Activated CD8-positive, alpha-beta T cell treated with anti-CD3 and anti-CD28 coated beads for 36 hours (primary cell): Measurements from ENCODE around the gene SPARCL1. TPM values are rescaled to one million over a fixed set of nuclear protein-coding genes. Genes with fewer than 3 reads are reported as not detected.
A peak's percentile ranks its signal among the peaks of the same experiment; 100 is the strongest.

Experiments
- ATAC-seq: fragments of 200-7000 bp; cut with Tn5 transposase; one replicate; pipeline ENCODE4 v1.10.0; 2021; ENCODE audit warnings: mild to moderate bottlenecking, moderate library complexity
- CTCF ChIA-PET: fragments of 350-600 bp; sonication (Branson Sonifier 250); formaldehyde crosslinking; loops from one replicate; lab custom pipeline; 2021; ENCODE audit warnings: antibody characterized with exemption; lab: Charles Lee
- POLR2A ChIA-PET: fragments of 350-600 bp; sonication (Branson Sonifier 250); formaldehyde crosslinking; loops from one replicate; lab custom pipeline; 2021; ENCODE audit warnings: antibody characterized with exemption; lab: Charles Lee
- DNase-seq: peaks from one replicate; pipeline ENCODE4 v3.0.0-alpha.2; 2020
- H3K27ac Mint-ChIP-seq: one replicate; pipeline ENCODE4 v1.8.0; 2021; ENCODE audit warnings: mild to moderate bottlenecking, mixed read lengths
- H3K27me3 Mint-ChIP-seq: one replicate; pipeline ENCODE4 v1.8.0; 2021; ENCODE audit warnings: mixed read lengths
- H3K36me3 Mint-ChIP-seq: one replicate; pipeline ENCODE4 v1.8.0; 2021; ENCODE audit warnings: low read depth, mixed read lengths
- H3K4me1 Mint-ChIP-seq: one replicate; pipeline ENCODE4 v1.8.0; 2021; ENCODE audit warnings: low read depth, mixed read lengths
- H3K4me3 Mint-ChIP-seq: one replicate; pipeline ENCODE4 v1.8.0; 2021; ENCODE audit warnings: mild to moderate bottlenecking, moderate library complexity, mixed read lengths
- H3K9me3 Mint-ChIP-seq: one replicate; pipeline ENCODE4 v1.8.0; 2021; ENCODE audit warnings: mixed read lengths
- intact Hi-C: fragments of 100-400 bp; cut with micrococcal nuclease; formaldehyde crosslinking; loops from one replicate; pipeline ENCODE4 v1.10.0; 2022
- total RNA-seq, 2 experiments: library from RNA; stranded (reverse); gene quantifications; one replicate each; pipeline ENCODE4 v1.2.3, GENCODE V29; 2021
- TF ChIP-seq, protein P1 (sequence below): fragments of 200-600 bp; IDR thresholded peaks from one replicate; pipeline ENCODE4 v1.8.0; 2022; ENCODE audit warnings: antibody characterized with exemption, mild to moderate bottlenecking

Gene SPARCL1
- total RNA-seq, 2 experiments from 2014 or later = not detected

GRCh38 chr4:87444741-87445140 is 84.4 kb downstream of the SPARCL1 start:
- DNase-seq (no peak), ATAC-seq (no peak)
- Mint-ChIP-seq H3K9me3 (no peaks in the 10 kb centered on the region), H3K4me3 (no peak overlapping the region), H3K36me3 (peaks cover 25% of the 10 kb centered on the region), H3K4me1 (peaks cover 3% of the 10 kb centered on the region), H3K27me3 (no peaks in the 10 kb centered on the region), H3K27ac (peak overlapping the region; percentile 38)
- TF ChIP-seq, protein P1, sequence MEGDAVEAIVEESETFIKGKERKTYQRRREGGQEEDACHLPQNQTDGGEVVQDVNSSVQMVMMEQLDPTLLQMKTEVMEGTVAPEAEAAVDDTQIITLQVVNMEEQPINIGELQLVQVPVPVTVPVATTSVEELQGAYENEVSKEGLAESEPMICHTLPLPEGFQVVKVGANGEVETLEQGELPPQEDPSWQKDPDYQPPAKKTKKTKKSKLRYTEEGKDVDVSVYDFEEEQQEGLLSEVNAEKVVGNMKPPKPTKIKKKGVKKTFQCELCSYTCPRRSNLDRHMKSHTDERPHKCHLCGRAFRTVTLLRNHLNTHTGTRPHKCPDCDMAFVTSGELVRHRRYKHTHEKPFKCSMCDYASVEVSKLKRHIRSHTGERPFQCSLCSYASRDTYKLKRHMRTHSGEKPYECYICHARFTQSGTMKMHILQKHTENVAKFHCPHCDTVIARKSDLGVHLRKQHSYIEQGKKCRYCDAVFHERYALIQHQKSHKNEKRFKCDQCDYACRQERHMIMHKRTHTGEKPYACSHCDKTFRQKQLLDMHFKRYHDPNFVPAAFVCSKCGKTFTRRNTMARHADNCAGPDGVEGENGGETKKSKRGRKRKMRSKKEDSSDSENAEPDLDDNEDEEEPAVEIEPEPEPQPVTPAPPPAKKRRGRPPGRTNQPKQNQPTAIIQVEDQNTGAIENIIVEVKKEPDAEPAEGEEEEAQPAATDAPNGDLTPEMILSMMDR = no peak
- ChIA-PET POLR2A (no interaction called here), CTCF (interaction anchor here (1.4 kb wide), 1 partner anchor 22 kb away, joined by 4 read pairs; no protein-coding TSS in a partner anchor)
- intact Hi-C loops = no loop called here

GRCh38 chr4:87442889-87443288 is 86.3 kb downstream of the SPARCL1 start:
- no peak for DNase-seq
- H3K9me3 Mint-ChIP-seq = no peaks in the 10 kb centered on the region
- H3K27me3 Mint-ChIP-seq = no peaks in the 10 kb centered on the region
- peaks cover 31% of the 10 kb centered on the region for H3K36me3 Mint-ChIP-seq
- ChIA-PET CTCF (interaction anchor here (0.9 kb wide), 1 partner anchor 69 kb away, joined by 3 read pairs; no protein-coding TSS in a partner anchor), POLR2A (no interaction called here)
- H3K4me3 Mint-ChIP-seq = no peak overlapping the region
- TF ChIP-seq, protein P1 = no peak
- peaks cover 3% of the 10 kb centered on the region for H3K4me1 Mint-ChIP-seq
- intact Hi-C loops = no loop called here
- H3K27ac Mint-ChIP-seq = no peak overlapping the region
- no peak for ATAC-seq

DNA sequence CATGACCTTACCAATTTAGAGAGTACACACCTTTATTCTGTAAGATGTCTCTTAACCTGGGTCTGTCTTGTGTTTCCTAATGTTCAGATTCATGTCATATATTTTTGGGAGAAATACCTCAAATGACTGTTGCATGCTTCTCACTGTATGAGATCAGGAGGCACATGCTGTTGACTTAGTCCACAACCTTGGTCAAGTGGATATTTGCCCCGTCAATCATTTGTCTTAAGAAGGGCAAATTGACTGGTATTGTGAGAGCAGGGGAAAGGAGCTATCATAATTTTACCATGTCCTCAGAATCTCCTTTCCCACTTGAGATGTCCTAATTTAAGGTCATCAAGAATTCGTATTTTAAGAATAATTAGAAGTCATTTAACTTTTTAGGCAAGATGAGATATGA is 95.8 kb downstream of the SPARCL1 start:
- H3K4me1 Mint-ChIP-seq = peaks cover 23% of the 10 kb centered on the region
- CTCF ChIA-PET = no interaction called here
- peaks cover 12% of the 10 kb centered on the region for H3K36me3 Mint-ChIP-seq
- no peaks in the 10 kb centered on the region for H3K27me3 Mint-ChIP-seq
- no peak for ATAC-seq
- H3K9me3 Mint-ChIP-seq = no peaks in the 10 kb centered on the region
- DNase-seq = no peak
- POLR2A ChIA-PET = no interaction called here
- no peak overlapping the region for H3K27ac Mint-ChIP-seq
- no peak overlapping the region for H3K4me3 Mint-ChIP-seq
- TF ChIP-seq, protein P1 = no peak
- intact Hi-C loops = no loop called here

DNA sequence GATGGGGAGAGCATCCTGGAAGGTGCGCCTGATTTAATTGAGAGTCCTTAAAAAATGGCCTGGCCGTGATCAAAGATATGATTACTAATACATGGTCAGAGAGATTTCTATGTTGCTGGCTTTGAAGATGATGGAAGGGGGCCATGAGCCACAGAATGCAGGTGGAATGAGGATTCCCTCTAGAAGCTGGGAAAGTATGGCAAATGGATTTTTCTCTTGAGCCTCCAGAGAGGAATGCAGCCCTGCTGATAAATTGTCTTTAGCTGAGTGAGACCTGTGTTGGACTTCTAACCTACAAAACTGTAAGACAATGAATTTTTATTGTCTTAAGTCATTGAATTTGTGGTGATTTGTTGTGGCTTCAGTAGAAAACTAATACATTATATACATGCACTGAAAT is 99.1 kb downstream of the SPARCL1 start:
- intact Hi-C loops = no loop called here
- TF ChIP-seq, protein P1 = no peak
- H3K9me3 Mint-ChIP-seq = no peaks in the 10 kb centered on the region
- CTCF ChIA-PET = interaction anchor here (1.8 kb wide), 1 partner anchor 54 kb away, joined by 4 read pairs; no protein-coding TSS in a partner anchor
- H3K4me1 Mint-ChIP-seq = peaks cover 36% of the 10 kb centered on the region
- no peak overlapping the region for H3K4me3 Mint-ChIP-seq
- no peaks in the 10 kb centered on the region for H3K27me3 Mint-ChIP-seq
- POLR2A ChIA-PET = no interaction called here
- DNase-seq (no peak), ATAC-seq (no peak)
- no peak overlapping the region for H3K27ac Mint-ChIP-seq
- H3K36me3 Mint-ChIP-seq = no peaks in the 10 kb centered on the region

GRCh38 chr4:87428979-87429378 is 100.2 kb downstream of the SPARCL1 start:
- H3K36me3 Mint-ChIP-seq = peaks cover 3% of the 10 kb centered on the region
- peaks cover 42% of the 10 kb centered on the region for H3K4me1 Mint-ChIP-seq
- TF ChIP-seq, protein P1 = no peak
- ChIA-PET CTCF (interaction anchor here (0.8 to 1.8 kb wide), 2 partner anchors 53 kb away, joined by 3 to 4 read pairs; no protein-coding TSS in a partner anchor), POLR2A (no interaction called here)
- no peak for ATAC-seq
- no peak overlapping the region for H3K27ac Mint-ChIP-seq
- no peak for DNase-seq
- intact Hi-C loops = no loop called here
- H3K27me3 Mint-ChIP-seq = no peaks in the 10 kb centered on the region
- no peak overlapping the region for H3K4me3 Mint-ChIP-seq
- H3K9me3 Mint-ChIP-seq = no peaks in the 10 kb centered on the region
